ENCODE data around the gene TENT4B.
"Not testable (repeated sequence)": the region's sequence is repeated elsewhere in the genome, so short reads cannot be mapped to it uniquely, and the experiment has no call there.

The TENT4B gene

DNA sequence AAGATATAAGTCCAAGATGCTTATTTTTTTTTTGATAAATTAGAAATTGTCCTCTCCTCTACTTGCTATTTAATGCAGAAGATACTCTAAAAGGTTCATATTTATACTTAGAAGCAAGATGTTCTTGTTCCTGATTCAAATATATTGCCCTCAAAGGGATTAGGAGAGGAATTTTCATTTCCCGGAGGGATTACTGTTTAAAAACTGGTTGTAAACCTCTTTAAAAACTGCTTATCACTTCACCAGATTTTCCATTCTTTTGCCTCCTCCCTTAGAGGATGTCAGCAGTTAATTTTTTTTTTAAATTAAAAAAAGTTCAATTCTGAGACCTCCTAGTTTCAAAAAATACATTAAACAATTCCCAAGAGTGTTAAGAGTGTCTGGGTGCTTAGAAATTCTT is 2.8 kb downstream of the TENT4B start:
- DNase-seq: no peak

DNA sequence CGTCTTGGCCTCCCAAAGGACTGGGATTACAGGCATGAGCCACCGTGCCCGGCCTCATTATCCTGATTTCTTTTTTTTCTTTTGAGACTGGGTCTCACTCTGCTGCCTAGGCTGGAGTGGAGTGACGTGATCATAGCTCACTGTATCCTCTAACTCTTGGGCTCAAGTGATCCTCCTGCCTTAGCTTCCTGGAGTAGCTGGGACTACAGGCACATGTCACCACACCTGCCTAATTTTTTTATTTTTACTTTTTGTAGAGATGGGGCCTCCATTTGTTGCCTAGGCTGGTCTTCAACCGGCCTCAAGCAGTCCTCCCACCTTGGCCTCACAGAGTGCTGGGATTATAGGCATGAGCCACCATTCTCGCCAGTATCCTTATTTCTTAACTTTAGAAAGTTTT is 3.5 kb downstream of the TENT4B start:
- DNase-seq: no peak

DNA sequence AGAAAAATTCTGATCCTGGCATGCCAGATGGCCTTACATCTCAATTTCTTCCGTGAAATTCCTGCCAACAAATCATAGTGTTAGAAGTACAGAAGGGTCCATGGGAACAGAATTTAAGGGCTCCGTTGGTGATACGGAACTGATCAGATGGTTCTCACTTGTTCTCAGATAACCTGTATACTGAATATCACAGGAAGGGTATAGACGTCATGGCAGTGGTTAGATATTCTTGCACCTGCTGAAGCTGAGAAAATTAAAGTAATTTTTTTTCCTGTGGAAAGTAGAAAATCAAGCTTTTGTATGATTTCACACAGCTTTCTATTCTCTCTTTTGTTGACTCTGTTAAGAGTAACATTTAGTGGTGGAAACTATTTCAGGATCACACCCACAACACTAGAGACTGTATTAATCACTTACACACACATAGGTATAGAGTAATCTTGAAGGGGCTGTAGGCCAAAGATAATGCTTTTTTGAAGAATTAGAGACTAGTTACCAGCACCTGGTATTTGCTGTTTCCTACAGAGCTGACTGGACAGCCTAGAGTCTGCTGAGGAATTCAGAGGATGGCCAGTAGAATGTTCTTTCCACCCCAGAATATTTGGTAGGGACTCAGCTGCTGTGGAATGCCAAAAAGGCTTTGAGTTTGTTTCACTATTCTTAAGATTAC is 7.5 kb downstream of the TENT4B start:
- DNase-seq: no peak

DNA sequence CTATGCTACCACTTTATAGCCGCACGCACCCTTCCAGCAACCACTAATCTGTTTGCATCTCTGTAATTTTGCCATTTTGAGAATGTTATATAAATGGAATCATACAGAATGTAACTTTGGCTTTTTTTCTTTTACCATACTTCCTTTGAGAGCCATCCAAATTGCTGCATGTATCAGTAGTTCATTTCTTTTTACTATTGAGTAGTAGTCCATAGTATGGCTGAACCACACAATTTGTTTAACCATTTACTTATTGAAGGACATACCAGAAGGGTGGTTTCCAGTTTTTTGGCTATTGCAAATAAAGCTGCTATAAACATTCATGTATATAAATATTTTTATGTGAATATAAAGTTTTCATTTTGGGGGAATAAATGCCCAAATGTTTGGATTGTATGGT is 8.8 kb downstream of the TENT4B start:
- DNase-seq: no peak

DNA sequence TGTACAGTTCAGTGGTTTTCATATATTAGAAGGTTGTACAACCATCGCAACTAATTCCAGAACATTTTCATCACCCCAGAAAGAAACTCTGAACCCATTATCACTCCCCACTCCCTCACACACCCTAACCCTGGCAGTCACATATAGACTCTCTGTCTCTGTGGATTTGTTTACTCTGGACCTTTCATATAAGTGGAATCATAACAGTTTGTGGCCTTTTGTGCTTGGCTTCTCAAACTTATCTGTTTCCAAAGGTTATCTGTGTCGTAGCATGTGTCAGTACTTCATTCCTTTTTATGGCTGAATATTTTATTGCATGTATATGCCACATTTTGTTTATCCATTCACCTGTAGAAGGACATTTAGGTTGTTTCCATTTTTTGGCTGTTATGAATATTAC is 12.4 kb downstream of the TENT4B start:
- DNase-seq: no peak

DNA sequence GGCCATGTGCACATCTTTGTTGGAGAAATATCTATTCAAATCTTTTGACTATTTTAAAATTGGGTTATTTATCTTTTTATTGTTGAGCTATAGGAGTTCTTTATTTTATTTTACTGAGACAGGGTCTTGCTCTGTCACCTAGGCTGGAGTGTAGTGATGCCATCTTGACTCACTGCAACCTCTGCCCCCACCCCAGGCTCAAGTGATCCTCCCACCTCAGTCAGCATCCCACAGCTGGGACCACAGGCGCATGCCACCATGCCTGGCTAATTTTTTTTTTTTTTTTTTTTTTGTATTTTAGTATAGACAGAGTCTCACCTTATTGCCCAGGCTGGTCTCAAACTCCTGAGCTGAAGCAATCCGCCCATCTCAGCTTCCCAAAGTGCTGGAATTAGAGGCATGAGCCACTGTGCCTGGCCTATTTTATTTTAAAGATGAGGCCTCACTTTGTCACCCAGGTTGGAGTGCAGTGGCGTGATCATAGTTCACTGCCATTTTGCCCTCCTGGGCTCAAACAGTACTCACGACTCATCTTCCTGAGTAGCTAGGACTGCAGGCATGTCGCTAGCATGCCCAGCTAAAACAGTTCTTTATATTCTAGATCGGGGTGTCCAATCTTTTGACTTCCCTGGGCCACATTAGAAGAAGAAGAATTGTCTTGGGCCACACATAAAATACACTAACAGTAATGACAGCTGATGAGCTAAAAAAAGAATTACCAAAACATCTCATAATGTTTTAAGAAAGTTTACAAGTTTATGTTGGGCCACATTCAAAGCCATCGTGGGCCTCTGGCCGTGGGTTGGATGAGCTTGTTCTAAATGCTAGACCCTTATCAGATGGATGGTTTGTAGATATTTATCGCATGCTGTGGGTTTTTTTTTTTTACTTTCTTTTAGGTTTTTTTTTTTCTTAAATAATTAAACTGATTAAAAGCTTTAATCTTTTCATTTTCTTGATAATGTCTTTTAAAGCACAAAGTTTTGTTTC is 13.7 kb downstream of the TENT4B start:
- no peak for DNase-seq

DNA sequence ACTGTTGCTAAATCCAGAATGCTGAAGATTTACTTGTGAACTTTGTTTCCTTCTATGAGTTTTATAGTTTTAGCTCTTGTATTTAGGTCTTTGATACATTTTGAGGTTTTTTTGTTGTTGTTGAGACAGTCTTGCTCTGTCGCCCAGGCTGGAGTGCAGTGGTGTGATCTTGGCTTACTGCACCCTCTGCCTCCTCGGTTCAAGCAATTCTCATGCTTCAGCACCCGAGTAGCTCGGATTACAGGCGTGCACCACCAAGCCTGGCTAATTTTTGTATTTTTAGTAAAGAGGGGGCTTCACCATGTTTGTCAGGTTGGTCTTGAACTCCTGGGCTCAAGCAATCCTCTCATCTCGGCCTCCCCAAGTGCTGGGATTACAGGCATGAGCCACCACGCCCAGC is 14.4 kb downstream of the TENT4B start:
- no peak for DNase-seq

DNA sequence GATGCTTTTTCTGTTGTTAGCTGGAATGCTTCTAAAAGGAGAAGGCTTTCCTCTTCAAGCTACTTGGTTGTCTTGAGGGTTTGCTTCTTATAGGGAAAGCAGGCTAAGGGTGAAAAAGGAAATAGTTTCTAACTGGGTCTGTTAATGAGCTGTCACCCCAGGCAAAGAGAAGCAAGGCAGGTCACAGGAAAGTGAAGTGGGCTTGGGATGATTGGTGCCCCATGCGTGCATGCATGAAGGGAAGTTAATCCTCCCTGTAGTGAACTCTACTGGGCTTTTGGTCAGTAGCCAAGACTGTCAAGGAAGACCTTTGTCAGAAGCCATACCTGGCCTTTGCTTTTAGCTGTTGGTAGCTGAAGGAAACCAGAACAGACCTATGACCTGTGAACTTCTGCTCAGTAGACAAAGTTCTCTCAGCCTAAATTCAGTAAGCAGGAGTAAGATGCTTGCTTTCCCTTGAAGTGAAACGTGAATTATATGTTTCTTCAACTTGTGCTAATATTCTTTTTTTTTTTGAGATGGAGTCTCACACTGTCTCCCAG is 16.5 kb downstream of the TENT4B start:
- DNase-seq: no peak

DNA sequence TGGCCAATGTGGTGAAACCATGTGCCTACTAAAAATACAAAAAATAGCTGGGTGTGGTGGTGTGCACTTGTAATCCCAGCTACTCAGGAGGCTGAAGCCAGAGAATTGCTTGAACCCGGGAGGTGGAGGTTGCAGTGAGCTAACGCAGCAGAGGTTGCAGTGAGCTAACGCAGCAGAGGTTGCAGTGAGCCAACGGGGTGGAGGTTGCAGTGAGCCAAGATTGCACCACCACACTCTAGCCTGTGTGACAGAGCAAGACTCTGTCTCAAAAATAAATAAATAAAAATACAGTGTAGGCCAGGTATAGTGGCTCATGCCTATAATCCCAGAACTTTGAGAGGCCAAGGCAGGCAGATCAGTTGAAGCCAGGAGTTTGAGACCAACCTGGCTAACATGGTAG is 18.7 kb downstream of the TENT4B start:
- DNase-seq: not testable (repeated sequence)

DNA sequence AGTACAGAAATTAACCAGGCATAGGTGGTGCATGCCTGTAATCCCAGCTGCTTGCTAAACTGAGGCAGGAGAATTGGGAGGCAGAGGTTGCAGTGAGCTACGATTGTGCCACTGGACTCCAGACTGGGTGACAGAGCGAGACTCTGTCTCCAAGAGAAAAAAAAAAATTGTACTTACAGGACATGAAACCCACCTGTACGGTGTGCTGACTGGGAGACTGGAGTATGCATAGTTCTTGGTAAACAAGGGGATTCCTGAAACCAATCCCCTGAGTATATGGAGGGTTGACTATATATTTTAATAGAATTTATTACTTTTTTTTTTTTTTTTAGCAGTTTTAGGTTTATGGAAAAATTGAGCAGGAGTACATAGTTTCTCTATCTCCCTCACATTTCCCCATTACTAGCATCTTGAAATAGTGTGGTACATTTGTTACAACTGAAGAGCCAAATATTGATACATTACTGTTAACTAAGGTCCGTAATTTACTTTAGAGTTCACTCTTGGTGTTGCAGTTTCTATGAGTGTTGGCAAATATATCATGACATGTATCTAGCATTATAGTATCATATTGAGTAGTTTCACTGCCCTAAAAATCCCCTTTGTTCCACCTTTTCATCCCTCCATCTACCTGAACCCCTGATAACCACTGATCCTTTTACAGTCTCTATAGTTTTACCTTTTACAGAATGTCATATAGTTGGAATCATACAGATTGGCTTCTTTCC is 19.3 kb downstream of the TENT4B start:
- no peak for DNase-seq

DNA sequence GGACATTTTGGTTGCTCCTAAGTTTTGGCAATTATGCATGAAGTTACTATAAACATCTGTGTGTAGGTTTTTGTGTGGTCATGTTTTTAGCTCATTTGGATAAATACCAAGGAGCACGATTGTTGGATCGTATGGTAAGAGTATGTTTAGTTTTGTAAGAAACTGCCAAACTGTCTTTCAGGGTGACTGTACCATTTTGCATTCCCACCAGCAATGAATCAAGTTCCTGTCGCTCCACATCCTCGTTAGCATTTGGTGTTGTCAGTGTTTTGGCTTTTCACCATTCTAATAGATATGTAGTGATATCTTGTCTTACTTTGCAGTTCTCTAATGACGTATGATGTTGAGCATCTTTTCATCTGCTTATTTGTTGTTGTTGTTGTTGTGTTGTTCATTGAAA is 20.2 kb downstream of the TENT4B start:
- peak; percentile 45 for DNase-seq

DNA sequence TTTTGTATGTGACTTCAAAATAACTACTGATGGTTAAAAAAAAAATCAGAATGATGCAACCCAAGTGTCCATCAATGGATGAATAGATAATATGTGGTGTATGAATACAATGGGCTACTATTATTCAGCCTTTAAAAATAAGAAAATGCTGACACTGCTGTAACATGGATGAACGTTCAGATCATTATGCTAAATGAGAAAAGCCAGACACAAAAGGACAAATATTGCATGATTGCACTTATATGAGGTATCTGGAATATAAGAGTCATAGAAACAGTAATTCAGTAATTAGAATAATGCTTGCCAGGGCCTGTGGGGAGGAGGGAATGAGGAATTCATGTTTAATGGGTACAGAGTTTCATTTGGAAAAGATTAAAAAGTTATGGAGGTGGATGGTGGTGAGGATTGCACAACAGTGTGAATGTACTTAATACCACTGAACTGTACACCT is 25.4 kb downstream of the TENT4B start:
- DNase-seq: peak; percentile 55

DNA sequence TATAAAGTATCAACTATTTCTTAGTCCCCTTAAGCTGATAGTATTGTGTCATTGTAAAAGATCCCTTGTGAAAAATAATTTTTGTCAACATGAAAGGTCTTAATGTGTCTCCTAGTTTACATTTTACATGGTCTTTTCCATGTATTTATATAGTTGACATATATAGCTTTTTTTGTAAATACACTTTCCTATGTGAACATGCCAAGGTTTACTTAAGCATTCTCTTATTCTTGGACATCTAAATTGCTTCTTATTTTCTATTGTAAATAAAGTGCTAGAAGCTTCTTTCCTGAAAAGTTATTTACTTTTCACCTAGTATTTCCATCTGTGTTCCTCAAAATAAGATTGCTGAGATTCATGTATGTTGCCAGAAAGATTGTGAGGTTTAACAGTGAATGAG is 29.3 kb downstream of the TENT4B start:
- no peak for DNase-seq

DNA sequence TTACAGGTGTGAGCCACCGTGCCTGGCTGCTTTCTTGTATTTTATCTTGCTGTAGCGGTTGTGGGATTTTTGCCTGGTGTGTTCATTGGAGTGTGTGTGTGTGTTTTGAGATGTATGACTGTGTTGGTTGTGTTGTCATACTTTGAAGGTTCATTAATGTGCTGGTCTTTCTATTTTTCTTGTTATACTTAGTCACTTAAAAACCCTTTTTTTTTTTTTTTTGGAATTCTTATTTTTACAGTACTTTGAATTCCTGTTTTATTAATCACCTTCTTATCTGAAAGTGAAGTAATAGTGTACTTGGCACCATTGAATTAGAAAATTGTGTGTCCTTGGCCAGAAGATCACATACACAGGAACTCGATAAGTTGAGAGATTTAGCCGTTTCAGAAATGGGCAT is 30.2 kb downstream of the TENT4B start:
- peak; percentile 62 for DNase-seq

DNA sequence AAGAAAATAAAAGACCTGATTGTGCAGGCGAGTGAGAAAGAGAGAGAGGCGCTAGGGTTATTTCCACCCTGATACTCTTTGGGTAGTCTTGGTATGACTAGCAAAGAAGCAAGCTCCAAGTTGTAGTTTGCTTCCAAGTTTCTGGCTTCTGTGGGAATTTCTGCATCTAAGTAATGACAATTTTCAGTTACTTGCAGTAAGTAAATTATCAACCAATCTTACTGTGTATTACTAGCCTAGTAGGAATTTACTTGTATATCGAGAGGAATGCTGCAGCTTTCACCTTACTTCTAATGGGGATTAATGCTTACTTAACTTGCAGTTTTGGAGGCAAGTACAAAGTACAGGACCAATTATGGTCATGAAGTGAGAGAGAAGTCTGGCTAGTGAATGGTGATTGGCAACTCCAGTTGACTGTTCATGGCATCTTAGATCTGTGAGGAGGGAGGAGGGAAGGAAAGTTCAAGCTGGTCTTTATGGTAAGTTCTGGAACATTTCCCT is 31.9 kb downstream of the TENT4B start:
- peak; percentile 81 for DNase-seq

DNA sequence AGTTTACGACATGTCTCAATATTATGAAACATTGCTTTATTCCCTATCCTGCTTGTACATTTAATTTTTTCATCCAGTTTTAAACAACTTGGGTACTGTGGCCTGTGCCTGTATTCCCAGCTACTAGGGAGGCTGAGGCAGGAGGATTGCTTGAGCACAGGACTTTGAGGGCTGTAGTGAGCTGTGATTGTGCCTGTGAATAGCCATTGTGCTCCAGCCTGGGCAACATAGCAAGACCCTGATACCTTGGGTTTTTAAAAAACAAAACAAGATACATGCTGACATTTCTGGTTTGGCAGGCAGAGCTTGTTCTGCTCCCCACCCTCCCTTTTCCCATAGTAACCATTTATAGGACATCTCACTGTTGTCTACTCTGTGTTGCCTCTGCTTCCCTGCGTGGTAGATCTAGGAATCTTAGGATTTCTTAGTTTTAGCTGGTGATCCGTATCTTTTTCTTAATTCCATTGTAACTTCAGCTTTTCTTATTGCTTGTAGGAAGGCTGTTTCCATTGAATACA is 35.6 kb downstream of the TENT4B start:
- no peak for DNase-seq

DNA sequence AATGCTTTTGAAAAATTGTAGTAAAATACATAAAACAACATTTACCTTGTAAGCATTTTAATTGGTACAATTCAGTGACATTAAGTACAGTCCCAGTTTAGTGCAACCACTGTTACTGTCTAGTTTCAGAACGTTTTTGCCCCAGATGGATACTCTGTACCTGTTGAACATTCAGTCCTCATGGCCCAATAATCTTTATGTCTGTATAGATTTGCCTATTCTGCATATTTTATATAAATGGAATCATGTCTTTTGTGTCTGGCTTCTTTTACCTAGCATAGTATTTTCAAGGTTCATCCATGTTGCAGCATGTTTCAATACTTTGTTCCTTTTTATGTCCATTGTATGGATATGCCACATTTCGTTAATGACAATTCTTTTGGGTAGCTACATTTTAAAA is 37.2 kb downstream of the TENT4B start:
- DNase-seq: no peak

DNA sequence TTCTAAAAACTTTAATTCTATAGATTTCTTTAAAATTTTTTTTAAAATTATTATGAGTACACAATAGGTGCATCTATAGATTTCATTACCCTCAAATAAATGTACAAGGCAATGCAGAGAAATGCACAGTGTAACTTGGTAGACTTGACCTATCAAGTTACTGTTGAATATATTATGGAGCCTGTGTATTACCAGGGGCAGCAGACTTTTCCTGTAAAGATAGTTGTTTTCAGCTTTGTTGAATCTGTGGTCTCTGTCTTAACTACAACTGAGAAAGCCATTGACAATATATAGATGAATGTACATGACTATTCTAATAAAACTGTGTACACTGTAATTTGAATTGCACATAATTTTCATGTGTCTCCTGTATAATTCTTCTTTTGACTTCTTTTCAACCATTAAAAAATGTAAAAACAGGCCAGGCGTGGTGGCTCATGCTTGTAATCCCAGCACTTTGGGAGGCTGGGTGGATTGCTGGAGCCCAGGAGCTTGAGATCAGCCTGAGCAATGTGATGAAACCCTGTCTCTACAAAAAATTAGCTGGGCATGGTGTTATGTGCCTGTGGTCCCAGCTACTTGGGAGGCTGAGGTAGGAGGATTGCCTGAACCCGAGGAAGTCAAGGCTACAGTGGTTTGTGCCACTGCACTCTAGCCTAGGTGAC is 39.4 kb downstream of the TENT4B start:
- no peak for DNase-seq

DNA sequence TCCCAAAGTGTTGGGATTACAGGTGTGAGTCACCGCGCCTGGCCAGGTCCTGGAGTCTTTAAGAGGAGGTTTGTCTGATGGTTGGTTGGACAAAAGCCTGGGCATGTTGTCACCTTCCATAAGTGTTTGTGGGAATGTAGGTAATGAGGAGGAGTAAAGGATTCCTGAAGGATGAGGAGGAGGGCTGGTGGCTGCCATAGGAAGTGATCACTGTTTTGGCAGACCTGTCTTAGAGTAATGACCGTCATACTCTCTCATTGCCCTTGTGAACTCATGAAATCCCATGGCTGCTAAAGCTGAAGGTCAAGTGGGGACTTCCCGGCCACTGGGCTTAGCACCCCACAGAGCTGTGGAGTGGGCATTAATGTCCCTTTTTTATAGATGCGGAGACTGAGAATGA is 40.5 kb downstream of the TENT4B start:
- no peak for DNase-seq

DNA sequence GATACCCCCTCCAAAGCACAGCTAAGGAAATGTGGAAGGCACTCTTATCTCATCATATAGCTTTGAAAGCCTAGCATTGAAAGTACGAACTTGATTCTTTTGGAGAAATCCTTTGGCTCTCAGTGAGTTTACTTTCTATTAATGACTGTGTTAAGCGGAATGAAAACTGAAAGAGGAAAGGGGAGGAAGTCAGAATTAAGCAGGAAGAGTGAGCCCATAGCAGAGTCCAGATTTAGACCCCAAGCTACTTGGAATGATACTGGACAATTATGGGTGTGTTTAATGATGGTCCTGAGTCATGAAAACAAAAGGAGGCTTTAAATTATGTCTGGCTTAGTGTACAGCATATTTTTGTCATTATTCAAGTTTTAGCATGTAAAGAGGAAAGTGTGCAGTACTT is 42.2 kb downstream of the TENT4B start:
- peak; percentile 83 for DNase-seq

DNA sequence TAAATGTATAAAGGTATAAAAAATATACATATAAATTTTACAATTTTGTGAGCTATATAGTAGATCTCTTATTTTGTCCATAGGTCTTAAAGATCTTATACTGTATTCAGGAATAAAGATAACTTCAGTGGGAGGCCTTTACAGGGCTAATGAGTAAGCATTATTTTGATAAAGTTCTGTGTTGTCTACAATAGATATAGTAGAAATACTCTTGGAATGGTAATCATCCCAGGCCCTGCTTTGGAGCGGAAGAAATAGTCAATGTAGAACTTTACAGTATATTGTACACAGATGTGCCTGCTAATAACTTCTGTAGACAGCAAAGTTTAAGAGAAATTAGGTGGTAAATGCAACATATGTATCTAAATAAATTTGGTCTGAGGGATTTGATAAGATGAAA is 42.6 kb downstream of the TENT4B start:
- no peak for DNase-seq

DNA sequence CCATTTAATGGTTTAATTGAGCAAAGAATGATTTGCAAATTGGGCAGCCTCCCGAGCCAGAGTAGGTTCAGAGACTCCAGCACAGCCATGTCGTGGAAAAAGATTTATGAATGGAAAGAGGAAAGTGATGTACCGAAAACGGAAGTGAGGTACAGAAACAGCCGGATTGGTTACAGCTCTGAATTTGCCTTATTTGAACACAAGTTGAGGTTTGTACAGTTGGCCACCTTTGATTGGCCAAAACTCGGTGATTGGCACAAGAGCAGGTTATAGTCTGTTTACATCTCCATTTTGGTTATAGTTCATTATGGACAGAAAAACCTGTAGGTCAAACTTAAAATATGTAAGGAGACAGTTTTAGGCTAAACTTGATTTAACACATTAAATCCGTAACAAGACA is 44.5 kb downstream of the TENT4B start:
- DNase-seq: no peak

All from fibroblast of skin of right quadriceps (primary cell).